DOHH2 (cell line): ENCODE measurements around the gene ZBTB38.

ENCODE experiments used
- H3F3A ChIP-seq: fragments of 200-600 bp; sonication (generic), shearing (Covaris generic); 2 replicates; pipeline ENCODE4 v1.6.0; 2016; ENCODE audit warnings: antibody characterized with exemption, mild to moderate bottlenecking; ENCODE audit not compliant: control insufficient read depth, insufficient read depth
- H3K27ac ChIP-seq: fragments of 200-600 bp; sonication (generic); 2 replicates; pipeline ENCODE4 v1.5.1; 2014; ENCODE audit warnings: low read depth, mild to moderate bottlenecking, low read length, moderate library complexity
- H3K27me3 ChIP-seq: fragments of 200-600 bp; sonication (generic); 2 replicates; pipeline ENCODE4 v1.6.1; 2014; ENCODE audit warnings: mild to moderate bottlenecking, low read length, mixed read lengths; ENCODE audit not compliant: control insufficient read depth
- H3K36me3 ChIP-seq: fragments of 200-600 bp; sonication (generic); 2 replicates; pipeline ENCODE4 v1.6.1; 2014; ENCODE audit warnings: mild to moderate bottlenecking, low read length, moderate library complexity, mixed read lengths; ENCODE audit not compliant: control insufficient read depth
- H3K4me1 ChIP-seq: fragments of 200-600 bp; sonication (generic); 2 replicates; pipeline ENCODE4 v1.6.1; 2014; ENCODE audit warnings: mild to moderate bottlenecking, low read length, mixed read lengths; ENCODE audit not compliant: control insufficient read depth
- H3K4me2 ChIP-seq: fragments of 200-600 bp; sonication (generic); 2 replicates; pipeline ENCODE4 v1.6.0; 2014; ENCODE audit warnings: mild to moderate bottlenecking, low read length, moderate library complexity
- H3K4me3 ChIP-seq: fragments of 200-600 bp; sonication (generic); 2 replicates; pipeline ENCODE4 v1.5.1; 2014; ENCODE audit warnings: mild to moderate bottlenecking, low read length, mixed read lengths
- H3K79me2 ChIP-seq: fragments of 200-600 bp; sonication (generic); 2 replicates; pipeline ENCODE4 v1.6.1; 2014; ENCODE audit warnings: mild to moderate bottlenecking, low read length, mixed read lengths; ENCODE audit not compliant: control insufficient read depth
- H3K9me2 ChIP-seq: fragments of 200-600 bp; sonication (generic); replicated peaks from 2 replicates; pipeline ENCODE4 v1.6.1; 2014; ENCODE audit warnings: mild to moderate bottlenecking, low read length, mixed read lengths; ENCODE audit not compliant: control insufficient read depth
- H3K9me3 ChIP-seq: fragments of 200-600 bp; sonication (generic); 2 replicates; pipeline ENCODE4 v1.6.1; 2014; ENCODE audit warnings: antibody characterized with exemption, low read length, mixed read lengths; ENCODE audit not compliant: control insufficient read depth, insufficient read depth
- H4K20me1 ChIP-seq: fragments of 200-600 bp; sonication (generic); 2 replicates; pipeline ENCODE4 v1.6.0; 2014; ENCODE audit warnings: low read depth, mild to moderate bottlenecking, antibody characterized with exemption, low read length, moderate library complexity; ENCODE audit not compliant: control insufficient read depth, insufficient read depth
- EZH2phosphoT487 ChIP-seq: fragments of 200-600 bp; sonication (generic); IDR thresholded peaks from 2 replicates; pipeline ENCODE4 v1.6.1; 2017; ENCODE audit warnings: borderline replicate concordance, mild to moderate bottlenecking, antibody characterized with exemption, low read length, moderate library complexity, mixed read lengths
- TF ChIP-seq, protein P1 (sequence below): fragments of 200-600 bp; sonication (generic); IDR thresholded peaks from one replicate; pipeline ENCODE4 v1.5.1; 2014; ENCODE audit warnings: antibody characterized with exemption, mild to moderate bottlenecking, low read depth, low read length; ENCODE audit not compliant: poor library complexity, severe bottlenecking

ZBTB38 gene

DNA sequence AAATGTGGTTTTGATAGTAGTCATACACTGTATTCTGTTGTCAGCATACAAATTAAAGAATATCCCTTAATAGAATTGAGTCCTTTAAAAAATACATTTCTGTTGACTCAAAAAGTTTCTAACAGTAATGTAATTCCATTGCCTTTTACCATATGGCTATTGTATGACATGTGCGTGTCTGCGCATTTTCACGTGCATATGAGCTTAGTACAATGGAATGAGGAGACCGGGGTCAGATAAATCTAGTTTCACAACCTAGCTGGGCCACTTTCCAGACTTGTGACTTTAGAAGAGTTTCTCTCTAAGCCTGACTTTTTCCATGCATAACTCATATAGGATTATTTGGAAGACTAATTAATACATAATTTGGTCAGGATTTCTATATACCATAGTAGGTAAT lies 38.7 kb downstream of the ZBTB38 start:
- Histone ChIP-seq H3K79me2 (no peaks in the 10 kb centered on the region), H3K36me3 (peaks cover 23% of the 10 kb centered on the region; the same call in 1 of the 2 replicates), H3K4me1 (peaks cover 40% of the 10 kb centered on the region), H3K27me3 (no peaks in the 10 kb centered on the region), H3K9me3 (no peaks in the 10 kb centered on the region), H3K4me3 (no peak overlapping the region), H3K27ac (no peak overlapping the region), H3K9me2 (no peaks in the 10 kb centered on the region), H4K20me1 (no peaks in the 10 kb centered on the region), H3F3A (no peaks in the 10 kb centered on the region), H3K4me2 (no peak overlapping the region)
- TF ChIP-seq, protein P1, sequence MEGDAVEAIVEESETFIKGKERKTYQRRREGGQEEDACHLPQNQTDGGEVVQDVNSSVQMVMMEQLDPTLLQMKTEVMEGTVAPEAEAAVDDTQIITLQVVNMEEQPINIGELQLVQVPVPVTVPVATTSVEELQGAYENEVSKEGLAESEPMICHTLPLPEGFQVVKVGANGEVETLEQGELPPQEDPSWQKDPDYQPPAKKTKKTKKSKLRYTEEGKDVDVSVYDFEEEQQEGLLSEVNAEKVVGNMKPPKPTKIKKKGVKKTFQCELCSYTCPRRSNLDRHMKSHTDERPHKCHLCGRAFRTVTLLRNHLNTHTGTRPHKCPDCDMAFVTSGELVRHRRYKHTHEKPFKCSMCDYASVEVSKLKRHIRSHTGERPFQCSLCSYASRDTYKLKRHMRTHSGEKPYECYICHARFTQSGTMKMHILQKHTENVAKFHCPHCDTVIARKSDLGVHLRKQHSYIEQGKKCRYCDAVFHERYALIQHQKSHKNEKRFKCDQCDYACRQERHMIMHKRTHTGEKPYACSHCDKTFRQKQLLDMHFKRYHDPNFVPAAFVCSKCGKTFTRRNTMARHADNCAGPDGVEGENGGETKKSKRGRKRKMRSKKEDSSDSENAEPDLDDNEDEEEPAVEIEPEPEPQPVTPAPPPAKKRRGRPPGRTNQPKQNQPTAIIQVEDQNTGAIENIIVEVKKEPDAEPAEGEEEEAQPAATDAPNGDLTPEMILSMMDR: no peak
- no peak for TF ChIP-seq EZH2phosphoT487

GRCh38 chr3:141407825-141408224 lies 39.5 kb downstream of the ZBTB38 start:
- no peak overlapping the region for H3K4me2 ChIP-seq
- no peak overlapping the region for H3K27ac ChIP-seq
- TF ChIP-seq EZH2phosphoT487: no peak
- TF ChIP-seq, protein P1: no peak
- H3K9me3 ChIP-seq: no peaks in the 10 kb centered on the region
- H3K36me3 ChIP-seq: peaks cover 23% of the 10 kb centered on the region
- no peaks in the 10 kb centered on the region for H3K9me2 ChIP-seq
- H4K20me1 ChIP-seq: no peaks in the 10 kb centered on the region
- H3K79me2 ChIP-seq: no peaks in the 10 kb centered on the region
- H3K4me3 ChIP-seq: no peak overlapping the region
- H3K4me1 ChIP-seq: peaks cover 47% of the 10 kb centered on the region
- no peaks in the 10 kb centered on the region for H3K27me3 ChIP-seq
- H3F3A ChIP-seq: no peaks in the 10 kb centered on the region

DNA sequence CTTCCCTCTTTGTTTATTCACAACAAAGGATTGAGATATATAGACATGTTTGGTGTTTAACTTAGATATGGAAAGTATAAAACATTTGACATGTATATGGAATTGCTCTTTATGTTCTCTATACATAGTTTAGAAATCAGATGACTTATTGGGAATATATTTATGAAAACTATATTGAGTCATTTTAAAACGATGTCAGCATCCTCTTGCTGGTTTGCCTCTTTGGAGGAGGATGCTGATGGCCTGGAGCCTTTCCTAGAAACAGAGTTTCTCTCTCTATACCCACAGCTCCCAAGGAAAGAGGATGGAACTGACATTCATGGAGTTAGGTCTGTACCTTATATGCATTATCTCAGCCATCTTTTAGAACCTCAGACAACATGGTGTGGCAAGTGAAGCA lies 40.3 kb downstream of the ZBTB38 start:
- Histone ChIP-seq H3K4me2 (no peak overlapping the region), H3K4me1 (peaks cover 39% of the 10 kb centered on the region), H3K4me3 (no peak overlapping the region), H3K27ac (no peak overlapping the region), H3F3A (no peaks in the 10 kb centered on the region), H3K36me3 (peaks cover 22% of the 10 kb centered on the region), H3K9me3 (no peaks in the 10 kb centered on the region), H3K27me3 (no peaks in the 10 kb centered on the region), H3K79me2 (no peaks in the 10 kb centered on the region), H3K9me2 (no peaks in the 10 kb centered on the region), H4K20me1 (no peaks in the 10 kb centered on the region)
- TF ChIP-seq EZH2phosphoT487: no peak
- TF ChIP-seq, protein P1: no peak

GRCh38 chr3:141409940-141410241 lies 41.6 kb downstream of the ZBTB38 start:
- no peaks in the 10 kb centered on the region for H3K9me2 ChIP-seq
- peaks cover 15% of the 10 kb centered on the region for H3K36me3 ChIP-seq
- no peaks in the 10 kb centered on the region for H3F3A ChIP-seq
- no peak for TF ChIP-seq EZH2phosphoT487
- TF ChIP-seq, protein P1: no peak
- H3K4me1 ChIP-seq: peaks cover 32% of the 10 kb centered on the region
- H4K20me1 ChIP-seq: no peaks in the 10 kb centered on the region
- H3K4me2 ChIP-seq: no peak overlapping the region
- no peaks in the 10 kb centered on the region for H3K79me2 ChIP-seq
- no peak overlapping the region for H3K4me3 ChIP-seq
- H3K27ac ChIP-seq: no peak overlapping the region
- H3K27me3 ChIP-seq: no peaks in the 10 kb centered on the region
- no peaks in the 10 kb centered on the region for H3K9me3 ChIP-seq
